Sigmoid colon (tissue), 7 donors: ENCODE data around the gene ZNF66. TPM values are rescaled to one million over a fixed set of nuclear protein-coding genes. Genes with fewer than 3 reads are reported as not detected.

ENCODE experiments used
- DNase-seq: peaks from one replicate; pipeline ENCODE4 v3.0.0-alpha.2; 2019
- H3K27ac ChIP-seq, 4 donors: fragments of 200-600 bp; sonication (generic); one replicate each; pipeline ENCODE4 v1.5.1; 2016 to 2019; ENCODE audit warnings: mild to moderate bottlenecking in 1 of 4
- H3K27me3 ChIP-seq, 3 donors: fragments of 200-600 bp; sonication (generic); one replicate each; pipeline ENCODE4 v1.5.1; 2019; ENCODE audit warnings: mild to moderate bottlenecking in 1 of 3
- H3K36me3 ChIP-seq, 4 donors: fragments of 200-600 bp; sonication (generic); one replicate each; pipeline ENCODE4 v1.5.1; 2016 to 2019
- H3K4me1 ChIP-seq, 4 donors: fragments of 200-600 bp; sonication (generic); one replicate each; pipeline ENCODE4 v1.5.1; 2017 to 2019
- H3K4me3 ChIP-seq, 4 donors: fragments of 200-600 bp; sonication (generic); one replicate each; pipeline ENCODE4 v1.5.1; 2017 to 2019; ENCODE audit warnings: mild to moderate bottlenecking in 2 of 4, moderate library complexity in 1 of 4
- H3K9me3 ChIP-seq, 4 donors: fragments of 200-600 bp in 3 of 4; sonication (generic) in 3 of 4; one replicate each; pipeline versions ENCODE4 v1.5.1 to v1.6.1; 2013 to 2019
- EP300 ChIP-seq, 4 donors: sonication (generic); formaldehyde crosslinking; IDR thresholded peaks; one replicate each; pipeline ENCODE4 v1.6.1; 2017; ENCODE audit warnings: antibody characterized with exemption in 4 of 4
- POLR2A ChIP-seq, 2 donors: fragments of 450-650 bp; IDR thresholded peaks; one replicate each; pipeline ENCODE4 v1.6.1; 2016; ENCODE audit warnings: antibody characterized with exemption in 2 of 2, mild to moderate bottlenecking in 2 of 2, moderate library complexity in 2 of 2
- POLR2AphosphoS5 ChIP-seq, 4 donors: sonication (generic); formaldehyde crosslinking; IDR thresholded peaks; one replicate each; pipeline ENCODE4 v1.6.1; 2017; ENCODE audit warnings: antibody characterized with exemption in 4 of 4
- WGBS, 2 donors: extraction: QIAGEN DNeasy Blood & Tissue Kit; methylation state at CpG; one replicate each; pipeline ENCODE4 v1.1.7; 2013; 5-methylcytosine and 5-hydroxymethylcytosine counted together
- intact Hi-C: fragments of 100-400 bp; cut with DNase I; formaldehyde crosslinking; loops from one replicate; pipeline ENCODE4 v1.15.1; 2023
- polyA plus RNA-seq, 3 donors: library from polyadenylated mRNA; stranded (reverse); fragments of 200-250 nt; gene quantifications; one replicate each; pipeline ENCODE4 v1.2.3, GENCODE V29; 2013
- total RNA-seq, 4 donors: library from RNA; depleted of rRNA; stranded (reverse); fragments of >200 nt; gene quantifications; one replicate each; pipeline ENCODE4 v1.1.0, GENCODE V29; 2016
- TF ChIP-seq, protein P1 (sequence below), 4 experiments: fragments of 450-650 bp in 3 of 4; fragments of 200-600 bp in 1 of 4; IDR thresholded peaks; one replicate each; pipeline ENCODE4 v1.5.1; 2016 to 2019; ENCODE audit warnings: antibody characterized with exemption in 4 of 4, mild to moderate bottlenecking in 3 of 4, moderate library complexity in 2 of 4
- donor health status: healthy with polysubstance abuse.
- donor health status: Bipolar disorder and iron deficiency.
- donor health status: healthy.

Gene ZNF66
- total and polyA plus RNA-seq, 7 donors: 1.7 to 5.4 (median 3.6) TPM; not detected in 1

- H3K27me3 ChIP-seq: no peaks in the 10 kb centered on the region
- H3K27ac ChIP-seq: no peak overlapping the region
- DNase-seq: no peak
- H3K4me1 ChIP-seq: no peaks in the 10 kb centered on the region
- no peaks in the 10 kb centered on the region for H3K36me3 ChIP-seq
- H3K4me3 ChIP-seq: no peak overlapping the region
- peaks cover 9 to 28% (median 20%) of the 10 kb centered on the region in 4 donors for H3K9me3 ChIP-seq
- intact Hi-C loops: no loop called here
- WGBS, 2 donors: 94 to 97% methylated on average over 3 of the region's 3 CpGs
- no peak for TF ChIP-seq POLR2AphosphoS5 (IDR thresholded peaks at IDR 0.05)
- no peak for TF ChIP-seq EP300 (IDR thresholded peaks at IDR 0.05)
- TF ChIP-seq, protein P1, sequence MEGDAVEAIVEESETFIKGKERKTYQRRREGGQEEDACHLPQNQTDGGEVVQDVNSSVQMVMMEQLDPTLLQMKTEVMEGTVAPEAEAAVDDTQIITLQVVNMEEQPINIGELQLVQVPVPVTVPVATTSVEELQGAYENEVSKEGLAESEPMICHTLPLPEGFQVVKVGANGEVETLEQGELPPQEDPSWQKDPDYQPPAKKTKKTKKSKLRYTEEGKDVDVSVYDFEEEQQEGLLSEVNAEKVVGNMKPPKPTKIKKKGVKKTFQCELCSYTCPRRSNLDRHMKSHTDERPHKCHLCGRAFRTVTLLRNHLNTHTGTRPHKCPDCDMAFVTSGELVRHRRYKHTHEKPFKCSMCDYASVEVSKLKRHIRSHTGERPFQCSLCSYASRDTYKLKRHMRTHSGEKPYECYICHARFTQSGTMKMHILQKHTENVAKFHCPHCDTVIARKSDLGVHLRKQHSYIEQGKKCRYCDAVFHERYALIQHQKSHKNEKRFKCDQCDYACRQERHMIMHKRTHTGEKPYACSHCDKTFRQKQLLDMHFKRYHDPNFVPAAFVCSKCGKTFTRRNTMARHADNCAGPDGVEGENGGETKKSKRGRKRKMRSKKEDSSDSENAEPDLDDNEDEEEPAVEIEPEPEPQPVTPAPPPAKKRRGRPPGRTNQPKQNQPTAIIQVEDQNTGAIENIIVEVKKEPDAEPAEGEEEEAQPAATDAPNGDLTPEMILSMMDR (IDR thresholded peaks at IDR 0.05): no peak
- no peak for TF ChIP-seq POLR2A (IDR thresholded peaks at IDR 0.05)
Observed at GRCh38 chr19:20840371-20840770, 64.3 kb downstream of the ZNF66 start.

Other genes with a start within 250 kb of the ZNF66 start
- 10 to 100 TPM in 3 of 4 donors, 1 to 10 TPM in 1; 9.5 to 17.7 (median 11.2) TPM for gene ZNF737, start 210.5 kb upstream of the ZNF66 start, total RNA-seq
- gene ZNF737, start 210.5 kb upstream of the ZNF66 start, polyA plus RNA-seq: 1 to 10 TPM; 1.2 to 8.1 (median 1.8) TPM
- 10 to 100 TPM; 14.3 to 20.1 (median 18.9) TPM for gene ZNF626, start 114.7 kb upstream of the ZNF66 start, total RNA-seq
- 1 to 10 TPM in 1 of 3 donors, under 1 TPM in 2; 0.23 to 4.6 (median 0.60) TPM for gene ZNF626, start 114.7 kb upstream of the ZNF66 start, polyA plus RNA-seq
- gene ZNF85, start 146.9 kb downstream of the ZNF66 start, total RNA-seq: 1 to 10 TPM; 3.6 to 6.1 (median 4.1) TPM
- gene ZNF85, start 146.9 kb downstream of the ZNF66 start, polyA plus RNA-seq: 1 to 10 TPM; 1.4 to 4.7 (median 4.2) TPM
- gene ZNF430, start 244.4 kb downstream of the ZNF66 start, total RNA-seq: 10 to 100 TPM in 2 of 4 donors, 1 to 10 TPM in 2; 6.7 to 36.2 (median 13.6) TPM
- gene ZNF430, start 244.4 kb downstream of the ZNF66 start, polyA plus RNA-seq: 1 to 10 TPM in 2 of 3 donors, under 1 TPM in 1; 0.92 to 4.6 (median 4.2) TPM